ENCODE data around the gene KSR2.

KSR2 gene

GRCh38 chr12:117484901-117485300 lies 483.9 kb downstream of the KSR2 start:
- H3K9ac ChIP-seq (ENCODE audit: insufficient read length, low read depth) = no peak overlapping the region
- TF ChIP-seq ZNF274 (IDR thresholded peaks at IDR 0.05; ENCODE audit: low read depth, low read length) (no peak), YY1 (IDR thresholded peaks at IDR 0.05; ENCODE audit: insufficient read depth, insufficient read length) (no peak), SUZ12 (IDR thresholded peaks at IDR 0.05; ENCODE audit: extremely low read depth, insufficient read depth, insufficient read length) (no peak)
- DNase-seq (ENCODE audit: low read depth, low spot score) = no peak
- H3K9me3 ChIP-seq (ENCODE audit: insufficient read depth, low read length) = no peaks in the 10 kb centered on the region
- H3K4me3 ChIP-seq (ENCODE audit: insufficient read length, low read depth) = no peak overlapping the region
- H3K4me1 ChIP-seq (ENCODE audit: insufficient read depth, insufficient read length) = peaks cover 4% of the 10 kb centered on the region
- no peaks in the 10 kb centered on the region for H3K36me3 ChIP-seq (ENCODE audit: insufficient read depth, insufficient read length, low read length)
- no peaks in the 10 kb centered on the region for H3K27me3 ChIP-seq (ENCODE audit: insufficient read depth, insufficient read length)

GRCh38 chr12:117483501-117483900 lies 485.3 kb downstream of the KSR2 start:
- no peaks in the 10 kb centered on the region for H3K27me3 ChIP-seq (ENCODE audit: insufficient read depth, insufficient read length)
- no peak for TF ChIP-seq ZNF274 (IDR thresholded peaks at IDR 0.05; ENCODE audit: low read depth, low read length)
- TF ChIP-seq SUZ12 (IDR thresholded peaks at IDR 0.05; ENCODE audit: extremely low read depth, insufficient read depth, insufficient read length) = no peak
- TF ChIP-seq YY1 (IDR thresholded peaks at IDR 0.05; ENCODE audit: insufficient read depth, insufficient read length) = no peak
- H3K4me1 ChIP-seq (ENCODE audit: insufficient read depth, insufficient read length) = peaks cover 4% of the 10 kb centered on the region
- no peaks in the 10 kb centered on the region for H3K36me3 ChIP-seq (ENCODE audit: insufficient read depth, insufficient read length, low read length)
- H3K4me3 ChIP-seq (ENCODE audit: insufficient read length, low read depth) = no peak overlapping the region
- no peak overlapping the region for H3K9ac ChIP-seq (ENCODE audit: insufficient read length, low read depth)
- DNase-seq (ENCODE audit: low read depth, low spot score) = no peak
- no peaks in the 10 kb centered on the region for H3K9me3 ChIP-seq (ENCODE audit: insufficient read depth, low read length)

- H3K9ac ChIP-seq (ENCODE audit: insufficient read length, low read depth) = no peak overlapping the region
- no peaks in the 10 kb centered on the region for H3K36me3 ChIP-seq (ENCODE audit: insufficient read depth, insufficient read length, low read length)
- H3K27me3 ChIP-seq (ENCODE audit: insufficient read depth, insufficient read length) = no peaks in the 10 kb centered on the region
- TF ChIP-seq ZNF274 (IDR thresholded peaks at IDR 0.05; ENCODE audit: low read depth, low read length) (no peak), YY1 (IDR thresholded peaks at IDR 0.05; ENCODE audit: insufficient read depth, insufficient read length) (no peak), SUZ12 (IDR thresholded peaks at IDR 0.05; ENCODE audit: extremely low read depth, insufficient read depth, insufficient read length) (no peak)
- no peak for DNase-seq (ENCODE audit: low read depth, low spot score)
- no peaks in the 10 kb centered on the region for H3K4me1 ChIP-seq (ENCODE audit: insufficient read depth, insufficient read length)
- no peak overlapping the region for H3K4me3 ChIP-seq (ENCODE audit: insufficient read length, low read depth)
- 0 out of 2 replicates have a peak, but pooled peaks cover 2% of the 10 kb centered on the region for H3K9me3 ChIP-seq (ENCODE audit: insufficient read depth, low read length)
These were observed 487.3 kb downstream of the KSR2 start for GRCh38 chr12:117481470-117481869.

- Histone ChIP-seq H3K4me3 (ENCODE audit: insufficient read length, low read depth) (no peak overlapping the region), H3K9ac (ENCODE audit: insufficient read length, low read depth) (no peak overlapping the region), H3K9me3 (ENCODE audit: insufficient read depth, low read length) (peaks cover 12% of the 10 kb centered on the region), H3K36me3 (ENCODE audit: insufficient read depth, insufficient read length, low read length) (no peaks in the 10 kb centered on the region), H3K27me3 (ENCODE audit: insufficient read depth, insufficient read length) (no peaks in the 10 kb centered on the region), H3K4me1 (ENCODE audit: insufficient read depth, insufficient read length) (no peaks in the 10 kb centered on the region)
- TF ChIP-seq YY1 (IDR thresholded peaks at IDR 0.05; ENCODE audit: insufficient read depth, insufficient read length) (no peak), SUZ12 (IDR thresholded peaks at IDR 0.05; ENCODE audit: extremely low read depth, insufficient read depth, insufficient read length) (no peak), ZNF274 (IDR thresholded peaks at IDR 0.05; ENCODE audit: low read depth, low read length) (no peak)
- DNase-seq (ENCODE audit: low read depth, low spot score) = no peak
These were observed 492.4 kb downstream of the KSR2 start for GRCh38 chr12:117476341-117476740.

GRCh38 chr12:117473856-117474255 lies 494.9 kb downstream of the KSR2 start:
- Histone ChIP-seq H3K9me3 (ENCODE audit: insufficient read depth, low read length) (peaks cover 25% of the 10 kb centered on the region), H3K27me3 (ENCODE audit: insufficient read depth, insufficient read length) (no peaks in the 10 kb centered on the region)
- no peak for TF ChIP-seq SUZ12 (IDR thresholded peaks at IDR 0.05; ENCODE audit: extremely low read depth, insufficient read depth, insufficient read length)
- no peak for TF ChIP-seq ZNF274 (IDR thresholded peaks at IDR 0.05; ENCODE audit: low read depth, low read length)
- TF ChIP-seq YY1 (IDR thresholded peaks at IDR 0.05; ENCODE audit: insufficient read depth, insufficient read length) = no peak

GRCh38 chr12:117472983-117473382 lies 495.8 kb downstream of the KSR2 start:
- H3K36me3 ChIP-seq (ENCODE audit: insufficient read depth, insufficient read length, low read length) = no peaks in the 10 kb centered on the region
- peak; percentile 62 for DNase-seq (ENCODE audit: low read depth, low spot score)
- H3K9ac ChIP-seq (ENCODE audit: insufficient read length, low read depth) = no peak overlapping the region
- H3K4me3 ChIP-seq (ENCODE audit: insufficient read length, low read depth) = no peak overlapping the region
- peaks cover 25% of the 10 kb centered on the region for H3K9me3 ChIP-seq (ENCODE audit: insufficient read depth, low read length)
- H3K27me3 ChIP-seq (ENCODE audit: insufficient read depth, insufficient read length) = no peaks in the 10 kb centered on the region
- TF ChIP-seq YY1 (IDR thresholded peaks at IDR 0.05; ENCODE audit: insufficient read depth, insufficient read length) (no peak), SUZ12 (IDR thresholded peaks at IDR 0.05; ENCODE audit: extremely low read depth, insufficient read depth, insufficient read length) (no peak), ZNF274 (IDR thresholded peaks at IDR 0.05; ENCODE audit: low read depth, low read length) (no peak)
- no peaks in the 10 kb centered on the region for H3K4me1 ChIP-seq (ENCODE audit: insufficient read depth, insufficient read length)

More at GRCh38 chr12:117473856-117474255, 494.9 kb downstream of the KSR2 start:
- Histone ChIP-seq H3K4me1 (ENCODE audit: insufficient read depth, insufficient read length) (no peaks in the 10 kb centered on the region), H3K9ac (ENCODE audit: insufficient read length, low read depth) (no peak overlapping the region), H3K4me3 (ENCODE audit: insufficient read length, low read depth) (no peak overlapping the region), H3K36me3 (ENCODE audit: insufficient read depth, insufficient read length, low read length) (no peaks in the 10 kb centered on the region)
- no peak for DNase-seq (ENCODE audit: low read depth, low spot score)

GRCh38 chr12:117470804-117471203 lies 498.0 kb downstream of the KSR2 start:
- H3K4me1 ChIP-seq (ENCODE audit: insufficient read depth, insufficient read length) = peaks cover 3% of the 10 kb centered on the region
- TF ChIP-seq YY1 (IDR thresholded peaks at IDR 0.05; ENCODE audit: insufficient read depth, insufficient read length) (no peak), ZNF274 (IDR thresholded peaks at IDR 0.05; ENCODE audit: low read depth, low read length) (no peak), SUZ12 (IDR thresholded peaks at IDR 0.05; ENCODE audit: extremely low read depth, insufficient read depth, insufficient read length) (no peak)

More at GRCh38 chr12:117470804-117471203, 498.0 kb downstream of the KSR2 start:
- DNase-seq (ENCODE audit: low read depth, low spot score) = no peak
- Histone ChIP-seq H3K27me3 (ENCODE audit: insufficient read depth, insufficient read length) (no peaks in the 10 kb centered on the region), H3K9me3 (ENCODE audit: insufficient read depth, low read length) (peaks cover 16% of the 10 kb centered on the region), H3K9ac (ENCODE audit: insufficient read length, low read depth) (no peak overlapping the region), H3K4me3 (ENCODE audit: insufficient read length, low read depth) (no peak overlapping the region), H3K36me3 (ENCODE audit: insufficient read depth, insufficient read length, low read length) (no peaks in the 10 kb centered on the region)
